Glomerular endothelial cell (primary cell): ENCODE data around the gene CHST7. TPM values are rescaled to one million over a fixed set of nuclear protein-coding genes. Genes with fewer than 3 reads are reported as not detected.

ENCODE experiments used
- DNase-seq: peaks from one replicate; pipeline ENCODE4 v3.0.0-alpha.2; 2011; ENCODE audit warnings: low read depth, low spot score; ENCODE audit errors: extremely low read depth
- total RNA-seq: library from RNA; depleted of rRNA; stranded (reverse); fragments of >200 nt; gene quantifications from 2 replicates; pipeline ENCODE4 v1.2.3, GENCODE V29; 2015

Gene CHST7
- total RNA-seq, 1 donor from 2014 or later = 35.4 TPM

GRCh38 chrX:46601283-46601682 lies 27.7 kb downstream of the CHST7 start:
- no peak for DNase-seq

- no peak for DNase-seq
Observed at GRCh38 chrX:46602468-46603102, 29.0 kb downstream of the CHST7 start.

- no peak for DNase-seq
Observed at GRCh38 chrX:46607916-46608315, 34.4 kb downstream of the CHST7 start.

- no peak for DNase-seq
Observed at GRCh38 chrX:46610070-46610658, 36.6 kb downstream of the CHST7 start.

- no peak for DNase-seq
Observed at GRCh38 chrX:46611658-46612362, 38.2 kb downstream of the CHST7 start.

GRCh38 chrX:46617906-46618305 lies 44.3 kb downstream of the CHST7 start:
- no peak for DNase-seq

- DNase-seq = no peak
Observed at GRCh38 chrX:46618947-46619346, 45.4 kb downstream of the CHST7 start.

GRCh38 chrX:46620505-46620904 lies 46.9 kb downstream of the CHST7 start:
- DNase-seq = no peak

- DNase-seq = no peak
Observed at GRCh38 chrX:46621572-46621971, 48.0 kb downstream of the CHST7 start.

- no peak for DNase-seq
Observed at GRCh38 chrX:46624090-46624786, 50.7 kb downstream of the CHST7 start.

GRCh38 chrX:46626566-46626965 lies 53.0 kb downstream of the CHST7 start:
- peak; percentile 52 for DNase-seq

GRCh38 chrX:46627062-46627461 lies 53.5 kb downstream of the CHST7 start:
- DNase-seq = no peak

GRCh38 chrX:46627711-46628419 lies 54.3 kb downstream of the CHST7 start:
- DNase-seq = no peak

- DNase-seq = no peak
Observed at GRCh38 chrX:46628460-46629371, 55.2 kb downstream of the CHST7 start.

- no peak for DNase-seq
Observed at GRCh38 chrX:46630141-46630540, 56.6 kb downstream of the CHST7 start.

- no peak for DNase-seq
Observed at GRCh38 chrX:46634577-46634976, 61.0 kb downstream of the CHST7 start.

- DNase-seq = no peak
Observed at GRCh38 chrX:46635186-46635585, 61.6 kb downstream of the CHST7 start.

GRCh38 chrX:46636223-46636622 lies 62.7 kb downstream of the CHST7 start:
- no peak for DNase-seq

GRCh38 chrX:46637938-46638337 lies 64.4 kb downstream of the CHST7 start:
- no peak for DNase-seq

- no peak for DNase-seq
Observed at GRCh38 chrX:46642145-46642544, 68.6 kb downstream of the CHST7 start.
